KMS-11 (cell line): ENCODE data around the gene ZNF385A.
A peak's percentile ranks its signal among the peaks of the same experiment; 100 is the strongest.

Source experiments
- H2AFZ ChIP-seq: fragments of 200-600 bp; sonication (generic); 2 replicates; pipeline ENCODE4 v1.6.1; 2016; ENCODE audit warnings: antibody characterized with exemption, mixed run types, low read depth
- H3K27ac ChIP-seq: fragments of 200-600 bp; sonication (generic); 2 replicates; pipeline ENCODE4 v1.6.1; 2016; ENCODE audit warnings: mild to moderate bottlenecking, mixed run types
- H3K27me3 ChIP-seq: fragments of 200-600 bp; sonication (generic); 2 replicates; pipeline ENCODE4 v1.6.1; 2017; ENCODE audit warnings: mild to moderate bottlenecking, low read depth, mixed run types, moderate library complexity; ENCODE audit not compliant: insufficient read depth
- H3K36me3 ChIP-seq: fragments of 200-600 bp; sonication (generic); 2 replicates; pipeline ENCODE4 v1.6.1; 2017; ENCODE audit warnings: mild to moderate bottlenecking, mixed run types; ENCODE audit not compliant: insufficient read depth
- H3K4me1 ChIP-seq: fragments of 200-600 bp; sonication (generic); 2 replicates; pipeline ENCODE4 v1.6.1; 2016; ENCODE audit warnings: mild to moderate bottlenecking, low read depth, mixed run types; ENCODE audit not compliant: poor library complexity, severe bottlenecking
- H3K4me2 ChIP-seq: fragments of 200-600 bp; sonication (generic); 2 replicates; pipeline ENCODE4 v1.7.0; 2016; ENCODE audit warnings: mild to moderate bottlenecking, mixed run types
- H3K4me3 ChIP-seq: fragments of 200-600 bp; sonication (generic); IDR thresholded peaks from 2 replicates; pipeline ENCODE4 v1.6.1; 2017; ENCODE audit warnings: low read depth, low read length, mixed read lengths; ENCODE audit not compliant: insufficient read depth
- H3K79me2 ChIP-seq: fragments of 200-600 bp; sonication (generic); 2 replicates; pipeline ENCODE4 v1.6.1; 2016; ENCODE audit warnings: low read depth, mixed run types; ENCODE audit not compliant: insufficient read depth
- H3K9ac ChIP-seq: fragments of 200-600 bp; sonication (generic); 2 replicates; pipeline ENCODE4 v1.6.1; 2016; ENCODE audit warnings: mild to moderate bottlenecking, mixed run types
- H4K20me1 ChIP-seq: fragments of 200-600 bp; sonication (generic); 2 replicates; pipeline ENCODE4 v1.6.1; 2016; ENCODE audit warnings: mild to moderate bottlenecking, mixed run types; ENCODE audit not compliant: insufficient read depth
- CTCF ChIP-seq: fragments of 200-600 bp; sonication (generic); conservative IDR thresholded peaks from 2 replicates; pipeline ENCODE4 v1.6.1; 2017; ENCODE audit warnings: low read depth, mild to moderate bottlenecking, antibody characterized with exemption, low read length, moderate library complexity, mixed read lengths

Gene ZNF385A

GRCh38 chr12:54397157-54397556 is 12.6 kb upstream of the ZNF385A start:
- Histone ChIP-seq H3K4me3 (no peak overlapping the region), H3K27me3 (peaks cover 7% of the 10 kb centered on the region; the same call in 1 of the 2 replicates), H3K79me2 (no peaks in the 10 kb centered on the region), H3K4me1 (no peaks in the 10 kb centered on the region), H3K27ac (no peak overlapping the region), H3K9ac (no peak overlapping the region), H3K4me2 (no peak overlapping the region), H3K36me3 (no peaks in the 10 kb centered on the region), H2AFZ (no peak overlapping the region), H4K20me1 (no peaks in the 10 kb centered on the region)
- TF ChIP-seq CTCF, result no peak

- no peaks in the 10 kb centered on the region for H3K36me3 ChIP-seq
- H4K20me1 ChIP-seq, result no peaks in the 10 kb centered on the region
- H3K79me2 ChIP-seq, result no peaks in the 10 kb centered on the region
- no peak for TF ChIP-seq CTCF
- no peak overlapping the region for H2AFZ ChIP-seq
- no peak overlapping the region for H3K4me2 ChIP-seq
- H3K4me1 ChIP-seq, result no peaks in the 10 kb centered on the region
- H3K27ac ChIP-seq, result no peak overlapping the region
- H3K4me3 ChIP-seq, result no peak overlapping the region
- no peak overlapping the region for H3K9ac ChIP-seq
- H3K27me3 ChIP-seq, result peaks cover 11% of the 10 kb centered on the region; the same call in 1 of the 2 replicates
Measured at GRCh38 chr12:54395545-54395944, 11.0 kb upstream of the ZNF385A start.

- Histone ChIP-seq H3K27me3 (peaks cover 11% of the 10 kb centered on the region; the same call in 1 of the 2 replicates), H3K27ac (no peak overlapping the region), H3K4me1 (no peaks in the 10 kb centered on the region), H3K79me2 (no peaks in the 10 kb centered on the region), H2AFZ (no peak overlapping the region), H3K4me3 (no peak overlapping the region), H3K4me2 (no peak overlapping the region), H3K9ac (no peak overlapping the region), H3K36me3 (no peaks in the 10 kb centered on the region), H4K20me1 (no peaks in the 10 kb centered on the region)
- TF ChIP-seq CTCF, result no peak
Measured at GRCh38 chr12:54394986-54395385, 10.5 kb upstream of the ZNF385A start.

GRCh38 chr12:54394281-54394719 is 9.8 kb upstream of the ZNF385A start:
- no peak overlapping the region for H2AFZ ChIP-seq
- peaks cover 11% of the 10 kb centered on the region; the same call in 1 of the 2 replicates for H3K27me3 ChIP-seq
- H3K36me3 ChIP-seq, result no peaks in the 10 kb centered on the region
- H3K4me1 ChIP-seq, result no peaks in the 10 kb centered on the region
- peak; percentile 99 for TF ChIP-seq CTCF
- H3K27ac ChIP-seq, result no peak overlapping the region
- no peaks in the 10 kb centered on the region for H3K79me2 ChIP-seq
- H3K4me2 ChIP-seq, result no peak overlapping the region
- no peak overlapping the region for H3K9ac ChIP-seq
- H4K20me1 ChIP-seq, result no peaks in the 10 kb centered on the region
- no peak overlapping the region for H3K4me3 ChIP-seq
